ENCODE results near the gene MARVELD1.

MARVELD1 gene

DNA sequence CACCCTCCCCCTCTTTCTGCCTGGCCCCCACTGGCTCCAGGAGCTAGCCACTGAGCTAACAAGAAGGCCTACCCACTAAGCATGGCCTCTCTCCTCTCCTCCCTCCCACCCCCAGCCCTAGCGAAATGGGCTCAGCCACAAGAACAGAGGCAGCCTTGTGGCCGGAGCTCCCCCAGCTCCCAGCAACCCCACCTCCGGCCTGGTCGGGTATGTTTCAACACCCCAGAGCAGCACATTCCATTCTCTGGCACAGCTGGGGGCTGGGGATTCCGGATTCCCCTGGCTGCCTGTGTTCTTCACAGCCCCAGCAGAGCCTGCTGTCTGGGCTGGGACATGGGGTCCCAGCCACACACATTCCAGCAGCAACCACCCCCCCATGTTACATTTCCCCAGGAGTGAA is 49.3 kb downstream of the MARVELD1 start:
- TF ChIP-seq FOXP2 (optimal IDR thresholded peaks at IDR 0.05; ENCODE audit: borderline replicate concordance, extremely low read depth, extremely low read length, insufficient read depth) (no peak), TAF1 (IDR thresholded peaks at IDR 0.05; ENCODE audit: borderline replicate concordance, insufficient read depth, low read length) (no peak), SIN3A (IDR thresholded peaks at IDR 0.05; ENCODE audit: borderline replicate concordance, insufficient read depth, low read length) (no peak), POLR2AphosphoS5 (IDR thresholded peaks at IDR 0.05; ENCODE audit: low read depth, low read length) (no peak)
- TF ChIP-seq, protein P1, sequence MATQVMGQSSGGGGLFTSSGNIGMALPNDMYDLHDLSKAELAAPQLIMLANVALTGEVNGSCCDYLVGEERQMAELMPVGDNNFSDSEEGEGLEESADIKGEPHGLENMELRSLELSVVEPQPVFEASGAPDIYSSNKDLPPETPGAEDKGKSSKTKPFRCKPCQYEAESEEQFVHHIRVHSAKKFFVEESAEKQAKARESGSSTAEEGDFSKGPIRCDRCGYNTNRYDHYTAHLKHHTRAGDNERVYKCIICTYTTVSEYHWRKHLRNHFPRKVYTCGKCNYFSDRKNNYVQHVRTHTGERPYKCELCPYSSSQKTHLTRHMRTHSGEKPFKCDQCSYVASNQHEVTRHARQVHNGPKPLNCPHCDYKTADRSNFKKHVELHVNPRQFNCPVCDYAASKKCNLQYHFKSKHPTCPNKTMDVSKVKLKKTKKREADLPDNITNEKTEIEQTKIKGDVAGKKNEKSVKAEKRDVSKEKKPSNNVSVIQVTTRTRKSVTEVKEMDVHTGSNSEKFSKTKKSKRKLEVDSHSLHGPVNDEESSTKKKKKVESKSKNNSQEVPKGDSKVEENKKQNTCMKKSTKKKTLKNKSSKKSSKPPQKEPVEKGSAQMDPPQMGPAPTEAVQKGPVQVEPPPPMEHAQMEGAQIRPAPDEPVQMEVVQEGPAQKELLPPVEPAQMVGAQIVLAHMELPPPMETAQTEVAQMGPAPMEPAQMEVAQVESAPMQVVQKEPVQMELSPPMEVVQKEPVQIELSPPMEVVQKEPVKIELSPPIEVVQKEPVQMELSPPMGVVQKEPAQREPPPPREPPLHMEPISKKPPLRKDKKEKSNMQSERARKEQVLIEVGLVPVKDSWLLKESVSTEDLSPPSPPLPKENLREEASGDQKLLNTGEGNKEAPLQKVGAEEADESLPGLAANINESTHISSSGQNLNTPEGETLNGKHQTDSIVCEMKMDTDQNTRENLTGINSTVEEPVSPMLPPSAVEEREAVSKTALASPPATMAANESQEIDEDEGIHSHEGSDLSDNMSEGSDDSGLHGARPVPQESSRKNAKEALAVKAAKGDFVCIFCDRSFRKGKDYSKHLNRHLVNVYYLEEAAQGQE (IDR thresholded peaks at IDR 0.05; ENCODE audit: insufficient read depth in 1 of 2, low read depth in 2 of 2, low read length in 2 of 2) = no peak

DNA sequence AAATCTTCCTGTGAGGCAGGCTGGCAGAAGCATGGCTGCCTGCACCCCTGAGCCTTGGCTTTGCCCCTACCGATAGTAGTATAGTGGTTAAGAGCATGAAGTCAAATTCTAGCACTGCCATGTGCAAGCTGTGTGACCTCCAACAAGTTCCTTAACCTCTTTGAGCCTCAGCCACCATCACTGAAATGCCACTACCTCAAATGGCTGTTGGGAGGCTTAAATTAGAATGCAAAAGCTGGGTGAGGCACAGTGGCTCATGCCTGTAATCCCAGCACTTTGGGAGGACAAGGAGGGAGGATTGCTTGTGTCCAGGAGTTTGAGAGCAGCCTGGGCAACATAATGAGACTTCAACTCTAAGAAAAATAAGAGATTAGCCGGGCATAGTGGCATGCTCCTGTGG is 49.9 kb downstream of the MARVELD1 start:
- TF ChIP-seq POLR2AphosphoS5 (IDR thresholded peaks at IDR 0.05; ENCODE audit: low read depth, low read length) = no peak
- TF ChIP-seq, protein P1 (IDR thresholded peaks at IDR 0.05; ENCODE audit: insufficient read depth in 1 of 2, low read depth in 2 of 2, low read length in 2 of 2) = no peak
- no peak for TF ChIP-seq SIN3A (IDR thresholded peaks at IDR 0.05; ENCODE audit: borderline replicate concordance, insufficient read depth, low read length)
- TF ChIP-seq TAF1 (IDR thresholded peaks at IDR 0.05; ENCODE audit: borderline replicate concordance, insufficient read depth, low read length) = no peak
- no peak for TF ChIP-seq FOXP2 (optimal IDR thresholded peaks at IDR 0.05; ENCODE audit: borderline replicate concordance, extremely low read depth, extremely low read length, insufficient read depth)

DNA sequence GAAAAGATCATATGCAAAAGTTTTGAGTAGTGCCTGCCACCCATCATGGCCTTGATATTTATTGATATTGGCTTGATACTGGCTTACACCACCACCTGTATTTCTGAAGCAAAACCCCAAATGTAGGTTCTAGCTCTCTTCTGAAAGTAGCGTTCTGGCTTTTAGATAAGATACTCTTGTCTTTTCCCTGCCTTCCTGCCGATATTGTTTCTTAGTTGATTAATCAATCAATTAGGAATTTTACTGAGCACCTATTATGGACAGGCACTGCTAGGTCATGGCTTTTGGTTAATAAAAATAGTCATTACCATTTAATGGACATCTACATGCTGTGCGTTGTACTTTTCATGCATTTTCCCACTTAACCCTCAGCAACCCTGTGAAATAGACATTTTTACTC is 50.4 kb downstream of the MARVELD1 start:
- TF ChIP-seq POLR2AphosphoS5 (IDR thresholded peaks at IDR 0.05; ENCODE audit: low read depth, low read length) (no peak), SIN3A (IDR thresholded peaks at IDR 0.05; ENCODE audit: borderline replicate concordance, insufficient read depth, low read length) (no peak), TAF1 (IDR thresholded peaks at IDR 0.05; ENCODE audit: borderline replicate concordance, insufficient read depth, low read length) (no peak), FOXP2 (optimal IDR thresholded peaks at IDR 0.05; ENCODE audit: borderline replicate concordance, extremely low read depth, extremely low read length, insufficient read depth) (no peak)
- TF ChIP-seq, protein P1 (IDR thresholded peaks at IDR 0.05; ENCODE audit: insufficient read depth in 1 of 2, low read depth in 2 of 2, low read length in 2 of 2) = no peak

DNA sequence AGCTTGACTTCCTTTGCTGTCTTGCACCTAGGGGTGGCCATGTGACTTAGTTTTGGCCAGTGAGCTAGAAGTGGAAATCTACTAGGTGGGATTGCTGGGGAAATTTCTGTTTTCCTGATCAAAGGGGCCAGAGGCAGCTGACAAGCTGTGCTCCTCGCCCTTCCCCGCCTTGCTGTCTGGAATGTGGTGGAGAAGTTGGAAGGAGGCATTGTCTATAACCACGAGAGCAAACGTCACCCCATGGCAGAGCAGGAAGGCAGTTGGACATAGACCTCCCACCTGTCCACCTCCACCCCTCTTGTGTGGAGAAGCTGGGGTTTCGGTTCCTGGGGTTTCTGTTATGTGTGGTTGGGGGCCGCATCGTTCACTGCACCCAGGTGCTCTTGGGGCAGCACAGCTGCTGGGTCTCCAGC is 51.0 kb downstream of the MARVELD1 start:
- no peak for TF ChIP-seq POLR2AphosphoS5 (IDR thresholded peaks at IDR 0.05; ENCODE audit: low read depth, low read length)
- TF ChIP-seq FOXP2 (optimal IDR thresholded peaks at IDR 0.05; ENCODE audit: borderline replicate concordance, extremely low read depth, extremely low read length, insufficient read depth) = no peak
- TF ChIP-seq, protein P1 (IDR thresholded peaks at IDR 0.05; ENCODE audit: insufficient read depth in 1 of 2, low read depth in 2 of 2, low read length in 2 of 2) = no peak
- no peak for TF ChIP-seq SIN3A (IDR thresholded peaks at IDR 0.05; ENCODE audit: borderline replicate concordance, insufficient read depth, low read length)
- TF ChIP-seq TAF1 (IDR thresholded peaks at IDR 0.05; ENCODE audit: borderline replicate concordance, insufficient read depth, low read length) = no peak

DNA sequence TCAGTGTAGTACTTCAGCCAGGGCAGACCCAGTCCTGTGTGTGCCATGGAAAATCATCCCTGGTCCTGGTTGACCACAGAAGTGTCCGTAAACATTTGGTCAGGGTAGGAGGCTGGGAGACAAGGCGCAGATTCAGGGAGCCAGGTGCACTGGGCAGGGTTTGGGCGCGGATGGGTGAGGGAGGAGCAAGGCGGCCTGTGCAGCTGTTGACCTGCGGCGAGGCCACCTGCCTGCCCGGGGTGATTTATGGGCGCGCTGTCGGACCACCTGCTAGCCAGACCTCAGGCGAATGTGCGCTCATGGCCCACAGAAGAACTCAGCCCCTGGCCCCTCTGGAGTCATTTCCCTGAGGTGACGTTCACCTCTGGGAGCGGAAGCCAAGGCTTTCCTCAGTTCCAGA is 51.7 kb downstream of the MARVELD1 start:
- TF ChIP-seq, protein P1 (IDR thresholded peaks at IDR 0.05; ENCODE audit: insufficient read depth in 1 of 2, low read depth in 2 of 2, low read length in 2 of 2) = no peak
- TF ChIP-seq SIN3A (IDR thresholded peaks at IDR 0.05; ENCODE audit: borderline replicate concordance, insufficient read depth, low read length) (no peak), FOXP2 (optimal IDR thresholded peaks at IDR 0.05; ENCODE audit: borderline replicate concordance, extremely low read depth, extremely low read length, insufficient read depth) (no peak), TAF1 (IDR thresholded peaks at IDR 0.05; ENCODE audit: borderline replicate concordance, insufficient read depth, low read length) (no peak), POLR2AphosphoS5 (IDR thresholded peaks at IDR 0.05; ENCODE audit: low read depth, low read length) (no peak)

All from PFSK-1 (cell line).